Stimulated activated naive CD4-positive, alpha-beta T cell treated with Interleukin-2 at 50 U/mL for 16 hours (primary cell): ENCODE data around the gene IL1B.

Source experiments
- DNase-seq: peaks from one replicate; lab custom pipeline; 2025; lab: John Stamatoyannopoulos, UW

Gene IL1B

GRCh38 chr2:112829101-112829960 lies 7.2 kb downstream of the IL1B start:
- DNase-seq = no peak

- DNase-seq = no peak
These were observed 8.3 kb downstream of the IL1B start for GRCh38 chr2:112828251-112828691.

GRCh38 chr2:112827604-112828185 lies 8.9 kb downstream of the IL1B start:
- no peak for DNase-seq

GRCh38 chr2:112827009-112827408 lies 9.6 kb downstream of the IL1B start:
- DNase-seq = no peak

GRCh38 chr2:112825706-112826105 lies 10.9 kb downstream of the IL1B start:
- no peak for DNase-seq

- no peak for DNase-seq
These were observed 11.9 kb downstream of the IL1B start for GRCh38 chr2:112824694-112825085.

GRCh38 chr2:112821682-112822081 lies 14.9 kb downstream of the IL1B start:
- no peak for DNase-seq

- DNase-seq = peak; percentile 31
These were observed 15.4 kb downstream of the IL1B start for GRCh38 chr2:112821142-112821541.

- no peak for DNase-seq
These were observed 16.2 kb downstream of the IL1B start for GRCh38 chr2:112820343-112820742.

GRCh38 chr2:112819081-112819480 lies 17.5 kb downstream of the IL1B start:
- no peak for DNase-seq

- no peak for DNase-seq
These were observed 18.3 kb downstream of the IL1B start for GRCh38 chr2:112818094-112818902.

GRCh38 chr2:112817082-112817689 lies 19.4 kb downstream of the IL1B start:
- no peak for DNase-seq

GRCh38 chr2:112814278-112814677 lies 22.3 kb downstream of the IL1B start:
- DNase-seq = no peak

GRCh38 chr2:112813280-112813966 lies 23.2 kb downstream of the IL1B start:
- no peak for DNase-seq

- no peak for DNase-seq
These were observed 24.0 kb downstream of the IL1B start for GRCh38 chr2:112812318-112813267.

GRCh38 chr2:112811841-112812306 lies 24.7 kb downstream of the IL1B start:
- peak; percentile 3 for DNase-seq

GRCh38 chr2:112811276-112811831 lies 25.2 kb downstream of the IL1B start:
- DNase-seq = no peak

- no peak for DNase-seq
These were observed 27.5 kb downstream of the IL1B start for GRCh38 chr2:112809112-112809511.

GRCh38 chr2:112807233-112807807 lies 29.3 kb downstream of the IL1B start:
- DNase-seq = no peak

- DNase-seq = no peak
These were observed 31.0 kb downstream of the IL1B start for GRCh38 chr2:112805542-112805941.
